ENCODE measurements around the gene TP53BP1.
"Not testable (repeated sequence)": the region's sequence is repeated elsewhere in the genome, so short reads cannot be mapped to it uniquely, and the experiment has no call there.

The TP53BP1 gene

GRCh38 chr15:43492673-43493601 lies at the start of gene TP53BP1:
TP53BP1 (minus strand) TSS chr15:43493156; CDS start chr15:43493043, 113 bp downstream.
- peak; percentile 81 for DNase-seq

GRCh38 chr15:43541785-43542184 lies 48.8 kb upstream of the TP53BP1 start:
- no peak for DNase-seq

- no peak for DNase-seq
Measured at GRCh38 chr15:43538091-43538490, 45.1 kb upstream of the TP53BP1 start.

- no peak for DNase-seq
Measured at GRCh38 chr15:43534897-43535296, 41.9 kb upstream of the TP53BP1 start.

GRCh38 chr15:43532826-43533225 lies 39.9 kb upstream of the TP53BP1 start:
- DNase-seq, result not testable (repeated sequence)

GRCh38 chr15:43531018-43531670 lies 38.2 kb upstream of the TP53BP1 start:
- no peak for DNase-seq

- no peak for DNase-seq
Measured at GRCh38 chr15:43529587-43530345, 36.8 kb upstream of the TP53BP1 start.

- DNase-seq, result no peak
Measured at GRCh38 chr15:43529141-43529540, 36.2 kb upstream of the TP53BP1 start.

GRCh38 chr15:43528542-43529007 lies 35.6 kb upstream of the TP53BP1 start:
- DNase-seq, result no peak

GRCh38 chr15:43527802-43528541 lies 35.0 kb upstream of the TP53BP1 start:
- DNase-seq, result no peak

GRCh38 chr15:43527016-43527801 lies 34.3 kb upstream of the TP53BP1 start:
- DNase-seq, result no peak

- DNase-seq, result no peak
Measured at GRCh38 chr15:43526261-43526930, 33.4 kb upstream of the TP53BP1 start.

GRCh38 chr15:43525131-43525530 lies 32.2 kb upstream of the TP53BP1 start:
- no peak for DNase-seq

- DNase-seq, result no peak
Measured at GRCh38 chr15:43524254-43524845, 31.4 kb upstream of the TP53BP1 start.

- no peak for DNase-seq
Measured at GRCh38 chr15:43523646-43524045, 30.7 kb upstream of the TP53BP1 start.

- DNase-seq, result no peak
Measured at GRCh38 chr15:43522247-43522646, 29.3 kb upstream of the TP53BP1 start.

GRCh38 chr15:43521419-43521818 lies 28.5 kb upstream of the TP53BP1 start:
- DNase-seq, result no peak

GRCh38 chr15:43520138-43520537 lies 27.2 kb upstream of the TP53BP1 start:
- DNase-seq, result no peak

- DNase-seq, result no peak
Measured at GRCh38 chr15:43519196-43519595, 26.2 kb upstream of the TP53BP1 start.

GRCh38 chr15:43518197-43518761 lies 25.3 kb upstream of the TP53BP1 start:
- no peak for DNase-seq
